ENCODE measurements around the gene CHCHD4. TPM values are rescaled to one million over a fixed set of nuclear protein-coding genes. Genes with fewer than 3 reads are reported as not detected.

CHCHD4 gene
- total RNA-seq, 1 experiment from 2014 or later = 43.3 TPM

DNA sequence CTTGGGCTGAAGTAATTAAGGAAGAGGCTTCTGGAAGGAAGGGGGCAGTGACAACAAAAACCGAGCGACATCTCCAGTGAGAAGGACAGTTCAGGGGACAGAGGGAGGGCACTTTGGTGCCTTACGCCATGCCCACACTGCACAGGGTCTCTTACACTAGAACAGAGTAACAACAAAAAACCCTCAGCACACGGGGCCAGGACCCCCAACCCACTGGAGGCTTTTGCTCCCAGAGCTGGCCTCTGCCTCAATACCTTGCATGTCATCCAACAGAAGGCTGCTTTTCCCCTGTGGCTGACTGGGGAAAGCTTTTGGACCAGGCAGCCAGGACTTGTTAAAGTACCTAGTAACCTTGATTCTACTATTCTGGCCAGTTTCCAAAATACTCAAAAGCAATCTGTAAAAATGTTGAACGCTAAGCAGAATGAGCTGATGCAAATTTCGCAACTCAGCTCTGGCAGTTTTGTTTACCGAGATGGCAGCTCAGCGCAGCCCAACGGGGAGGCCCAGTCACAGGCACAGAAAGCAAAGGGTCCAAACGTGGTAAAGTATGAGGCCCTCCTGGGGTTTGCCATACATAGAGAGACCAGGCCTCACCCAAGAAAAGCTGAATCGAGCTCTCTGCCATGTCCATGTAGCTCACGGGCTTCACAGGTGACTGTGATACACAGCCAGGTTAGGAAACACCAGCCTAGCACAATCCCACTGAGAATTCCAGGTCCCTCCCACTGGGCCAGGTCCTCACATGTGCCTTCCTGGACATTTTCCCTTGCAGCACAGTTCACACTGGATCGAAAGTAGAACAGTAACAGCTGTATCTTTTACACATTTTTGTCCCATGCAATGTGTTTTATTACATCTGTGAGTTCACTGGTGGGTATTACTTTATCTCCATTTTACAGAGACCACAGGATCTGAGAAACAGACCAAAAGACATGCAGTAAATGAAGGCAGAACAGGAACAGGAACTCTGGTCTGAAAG is 6.0 kb downstream of the CHCHD4 start:
- TF ChIP-seq, protein P1, sequence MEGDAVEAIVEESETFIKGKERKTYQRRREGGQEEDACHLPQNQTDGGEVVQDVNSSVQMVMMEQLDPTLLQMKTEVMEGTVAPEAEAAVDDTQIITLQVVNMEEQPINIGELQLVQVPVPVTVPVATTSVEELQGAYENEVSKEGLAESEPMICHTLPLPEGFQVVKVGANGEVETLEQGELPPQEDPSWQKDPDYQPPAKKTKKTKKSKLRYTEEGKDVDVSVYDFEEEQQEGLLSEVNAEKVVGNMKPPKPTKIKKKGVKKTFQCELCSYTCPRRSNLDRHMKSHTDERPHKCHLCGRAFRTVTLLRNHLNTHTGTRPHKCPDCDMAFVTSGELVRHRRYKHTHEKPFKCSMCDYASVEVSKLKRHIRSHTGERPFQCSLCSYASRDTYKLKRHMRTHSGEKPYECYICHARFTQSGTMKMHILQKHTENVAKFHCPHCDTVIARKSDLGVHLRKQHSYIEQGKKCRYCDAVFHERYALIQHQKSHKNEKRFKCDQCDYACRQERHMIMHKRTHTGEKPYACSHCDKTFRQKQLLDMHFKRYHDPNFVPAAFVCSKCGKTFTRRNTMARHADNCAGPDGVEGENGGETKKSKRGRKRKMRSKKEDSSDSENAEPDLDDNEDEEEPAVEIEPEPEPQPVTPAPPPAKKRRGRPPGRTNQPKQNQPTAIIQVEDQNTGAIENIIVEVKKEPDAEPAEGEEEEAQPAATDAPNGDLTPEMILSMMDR (conservative IDR thresholded peaks at IDR 0.05; ENCODE audit: low read depth, low read length) = no peak
- TF ChIP-seq EZH2phosphoT487 (IDR thresholded peaks at IDR 0.05; ENCODE audit: borderline replicate concordance, low read length) = no peak
- no peaks in the 10 kb centered on the region for H3K9me2 ChIP-seq (replicated peaks; ENCODE audit: low read length)
- no peaks in the 10 kb centered on the region for H4K20me1 ChIP-seq (ENCODE audit: low read length)
- no peaks in the 10 kb centered on the region for H3F3A ChIP-seq (ENCODE audit: low read length, unreplicated experiment)
- no peak overlapping the region for H2AFZ ChIP-seq (ENCODE audit: low read length)
- BruUV-seq (replicated peaks) = no TSS peak
- H3K79me2 ChIP-seq (ENCODE audit: low read length) = peaks cover 58% of the 10 kb centered on the region
- DNase-seq = peak; percentile 37
- no peak for ATAC-seq
- peaks cover 30% of the 10 kb centered on the region for H3K36me3 ChIP-seq (ENCODE audit: low read depth, low read length)
- no peak overlapping the region for H3K4me3 ChIP-seq (ENCODE audit: low read length)
- H3K4me2 ChIP-seq (ENCODE audit: low read length) = no peak overlapping the region
- CTCF ChIA-PET = interaction anchor here (0.5 to 0.7 kb wide), 2 partner anchors 222 to 363 kb away, joined by 3 to 5 read pairs; no protein-coding TSS in a partner anchor
- no peaks in the 10 kb centered on the region for H3K27me3 ChIP-seq (ENCODE audit: low read length)
- no peak overlapping the region for H3K9ac ChIP-seq (ENCODE audit: low read length)
- peaks cover 24% of the 10 kb centered on the region for H3K4me1 ChIP-seq (ENCODE audit: insufficient read depth, low read length)
- intact Hi-C loops (cut with micrococcal nuclease) = no loop called here
- H3K27ac ChIP-seq (ENCODE audit: low read length) = no peak overlapping the region
- H3K9me3 ChIP-seq (ENCODE audit: low read length) = no peaks in the 10 kb centered on the region
- POLR2A ChIA-PET (ENCODE audit: unreplicated experiment) = interaction anchor here (0.6 kb wide), 1 partner anchor 25 kb away, joined by 3 read pairs; no protein-coding TSS in a partner anchor

GRCh38 chr3:14117468-14118399 is 6.9 kb downstream of the CHCHD4 start:
- ChIA-PET POLR2A (ENCODE audit: unreplicated experiment) (no interaction called here), CTCF (no interaction called here)
- H3K4me2 ChIP-seq (ENCODE audit: low read length) = no peak overlapping the region
- ATAC-seq (no peak), DNase-seq (no peak)
- no peaks in the 10 kb centered on the region for H3K9me3 ChIP-seq (ENCODE audit: low read length)
- H3K9me2 ChIP-seq (replicated peaks; ENCODE audit: low read length) = no peaks in the 10 kb centered on the region
- no peaks in the 10 kb centered on the region for H3F3A ChIP-seq (ENCODE audit: low read length, unreplicated experiment)
- peaks cover 48% of the 10 kb centered on the region for H3K79me2 ChIP-seq (ENCODE audit: low read length)
- H4K20me1 ChIP-seq (ENCODE audit: low read length) = no peaks in the 10 kb centered on the region
- no peak for TF ChIP-seq EZH2phosphoT487 (IDR thresholded peaks at IDR 0.05; ENCODE audit: borderline replicate concordance, low read length)
- TF ChIP-seq, protein P1 (conservative IDR thresholded peaks at IDR 0.05; ENCODE audit: low read depth, low read length) = no peak
- H3K27me3 ChIP-seq (ENCODE audit: low read length) = no peaks in the 10 kb centered on the region
- H3K4me3 ChIP-seq (ENCODE audit: low read length) = no peak overlapping the region
- H3K27ac ChIP-seq (ENCODE audit: low read length) = no peak overlapping the region
- H3K4me1 ChIP-seq (ENCODE audit: insufficient read depth, low read length) = peaks cover 17% of the 10 kb centered on the region
- intact Hi-C loops (cut with micrococcal nuclease) = no loop called here
- H3K36me3 ChIP-seq (ENCODE audit: low read depth, low read length) = peaks cover 39% of the 10 kb centered on the region
- no peak overlapping the region for H3K9ac ChIP-seq (ENCODE audit: low read length)
- no peak overlapping the region for H2AFZ ChIP-seq (ENCODE audit: low read length)
- no TSS peak for BruUV-seq (replicated peaks)

All from PC-3 (cell line).